ENCODE data around the gene STX11.

The STX11 gene

GRCh38 chr6:144215932-144216667 lies 65.8 kb downstream of the STX11 start:
- peak; percentile 93 to 97 for DNase-seq

GRCh38 chr6:144216668-144217218 lies 66.4 kb downstream of the STX11 start:
- DNase-seq: peak in 1 of 2 experiments; percentile 66

- DNase-seq: no peak
Measured at GRCh38 chr6:144217264-144217663, 66.9 kb downstream of the STX11 start.

GRCh38 chr6:144217797-144218196 lies 67.5 kb downstream of the STX11 start:
- DNase-seq: no peak

GRCh38 chr6:144219056-144219685 lies 68.9 kb downstream of the STX11 start:
- DNase-seq: peak; percentile 85 to 93

GRCh38 chr6:144220031-144220790 lies 69.9 kb downstream of the STX11 start:
- no peak for DNase-seq

- no peak for DNase-seq
Measured at GRCh38 chr6:144223686-144224085, 73.4 kb downstream of the STX11 start.

GRCh38 chr6:144231721-144232120 lies 81.4 kb downstream of the STX11 start:
- DNase-seq: no peak

GRCh38 chr6:144232176-144232831 lies 82.0 kb downstream of the STX11 start:
- no peak for DNase-seq

- no peak for DNase-seq
Measured at GRCh38 chr6:144232832-144233230, 82.5 kb downstream of the STX11 start.

- DNase-seq: no peak
Measured at GRCh38 chr6:144234399-144234798, 84.1 kb downstream of the STX11 start.

- no peak for DNase-seq
Measured at GRCh38 chr6:144234935-144235334, 84.6 kb downstream of the STX11 start.
